Epithelial cell of esophagus (primary cell): ENCODE data around the gene HNRNPD.

ENCODE experiments used
- DNase-seq: peaks from one replicate; pipeline ENCODE4 v3.0.0; 2010; ENCODE audit warnings: low read depth
- H3K4me3 ChIP-seq: 2 replicates; pipeline ENCODE4 v1.5.1; 2011; ENCODE audit warnings: mild to moderate bottlenecking, low read length, control low read depth
- CTCF ChIP-seq: IDR thresholded peaks from 2 replicates; pipeline ENCODE4 v1.5.1; 2011; ENCODE audit warnings: low read depth, mild to moderate bottlenecking, low read length, control low read depth, inconsistent platforms; ENCODE audit not compliant: insufficient read depth; ENCODE audit errors: missing control alignments

The HNRNPD gene

GRCh38 chr4:82360298-82361177 lies 13.3 kb downstream of the HNRNPD start:
- H3K4me3 ChIP-seq, result no peak overlapping the region
- TF ChIP-seq CTCF, result peak; percentile 68
- DNase-seq, result peak; percentile 30

DNA sequence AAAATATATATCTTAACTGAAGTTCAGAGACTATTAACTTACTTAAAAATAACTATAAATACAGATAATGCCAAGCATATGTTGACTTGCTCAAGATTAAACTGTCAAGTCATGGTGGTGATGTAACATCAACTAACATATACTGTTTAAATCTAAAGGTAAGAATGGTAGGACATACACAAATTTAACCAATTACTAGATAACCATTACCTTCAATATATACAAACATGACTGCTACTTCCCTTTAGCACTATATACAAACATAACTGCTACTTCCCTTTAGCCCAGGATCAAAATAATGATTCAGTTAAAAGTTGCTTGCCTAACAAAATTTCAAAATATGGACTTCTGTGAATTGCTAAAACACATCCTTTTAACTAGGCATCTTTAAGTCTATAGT lies 14.9 kb downstream of the HNRNPD start:
- no peak overlapping the region for H3K4me3 ChIP-seq
- no peak for TF ChIP-seq CTCF

GRCh38 chr4:82357640-82358039 lies 16.2 kb downstream of the HNRNPD start:
- DNase-seq, result no peak
- no peak for TF ChIP-seq CTCF
- H3K4me3 ChIP-seq, result no peak overlapping the region

More for the DNA sequence above, 14.9 kb downstream of the HNRNPD start:
- DNase-seq, result no peak

DNA sequence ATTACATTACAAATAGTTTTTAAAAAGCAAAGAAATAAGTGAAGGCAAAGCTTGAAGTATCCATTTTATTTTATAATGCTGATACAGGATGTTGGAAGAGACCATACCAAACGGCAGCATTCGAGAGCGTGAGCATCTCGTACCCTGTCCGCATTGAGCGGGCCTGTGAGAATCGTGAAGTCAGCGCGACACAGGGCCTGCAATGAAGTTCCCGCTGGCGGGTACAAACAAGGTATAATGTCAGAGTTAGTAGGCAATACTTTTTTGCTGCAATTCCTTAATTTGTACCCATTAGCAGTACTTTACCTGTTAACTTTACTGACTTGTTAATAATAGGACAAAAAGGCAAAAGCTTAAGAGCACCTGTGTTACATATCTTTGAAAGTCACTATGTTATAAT lies 19.0 kb downstream of the HNRNPD start:
- no peak for TF ChIP-seq CTCF
- H3K4me3 ChIP-seq, result no peak overlapping the region
- DNase-seq, result no peak

DNA sequence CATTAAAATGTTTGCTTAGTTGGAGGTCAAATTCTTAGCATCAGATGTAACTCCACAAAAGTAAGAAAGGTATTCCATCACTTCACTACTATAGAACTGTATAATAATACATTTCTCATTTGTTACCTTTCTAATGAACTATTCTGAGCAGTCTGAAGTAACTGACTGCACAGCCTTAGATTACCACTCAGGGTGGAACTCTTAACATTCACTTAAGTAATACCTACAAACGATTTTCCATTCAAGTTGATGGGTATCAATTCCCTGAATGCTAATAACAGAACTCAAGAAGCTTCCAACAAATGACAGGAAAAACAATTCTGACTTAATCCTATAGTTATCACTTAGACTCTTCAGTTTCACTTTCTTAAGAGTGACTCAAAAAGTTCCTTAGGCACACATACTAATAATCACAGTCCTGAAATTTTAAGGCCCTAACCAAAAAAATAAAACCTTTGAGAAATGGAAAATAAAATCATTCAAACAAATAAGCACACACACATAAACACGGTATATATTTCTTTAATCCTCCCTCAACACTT lies 20.9 kb downstream of the HNRNPD start:
- TF ChIP-seq CTCF, result no peak
- DNase-seq, result no peak
- H3K4me3 ChIP-seq, result no peak overlapping the region

- DNase-seq, result no peak
- TF ChIP-seq CTCF, result no peak
- H3K4me3 ChIP-seq, result no peak overlapping the region
Measured at GRCh38 chr4:82352118-82352824, 21.5 kb downstream of the HNRNPD start.

GRCh38 chr4:82346126-82346525 lies 27.7 kb downstream of the HNRNPD start:
- no peak for DNase-seq
- no peak for TF ChIP-seq CTCF

More at GRCh38 chr4:82346126-82346525, 27.7 kb downstream of the HNRNPD start:
- no peak overlapping the region for H3K4me3 ChIP-seq
